H1 (cell line): Measurements from ENCODE around the gene GDPD5. TPM values are rescaled to one million over a fixed set of nuclear protein-coding genes. Genes with fewer than 3 reads are reported as not detected.

Experiments used
- CTCF ChIA-PET: fragments of 300-600 bp; sonication (Branson Sonifier 250); formaldehyde crosslinking; loops from one replicate; lab custom pipeline; 2021; ENCODE audit not compliant: partially characterized antibody; lab: Charles Lee
- POLR2A ChIA-PET: fragments of 300-600 bp; sonication (Branson Sonifier 250); formaldehyde crosslinking; loops from one replicate; lab custom pipeline; 2021; ENCODE audit warnings: inconsistent platforms; ENCODE audit not compliant: partially characterized antibody; lab: Charles Lee
- DNase-seq, 2 experiments: peaks; one replicate each; pipeline versions ENCODE4 v3.0.0 to v3.0.0-alpha.2; 2010 to 2022; ENCODE audit warnings: low spot score in 2 of 2, low read depth in 1 of 2, mixed read lengths in 1 of 2
- FAIRE-seq: peaks from 2 replicates; lab custom pipeline; 2011; peaks lifted over from hg19 to GRCh38; lab: Jason Lieb, UNC
- H2AFZ ChIP-seq: 2 replicates; pipeline ENCODE4 v1.8.1; 2012; ENCODE audit warnings: low read length, inconsistent platforms
- H2AK5ac ChIP-seq: 2 replicates; pipeline ENCODE4 v1.6.1; 2013; ENCODE audit warnings: low read depth, low read length
- H2BK120ac ChIP-seq: replicated peaks from 2 replicates; pipeline ENCODE3; 2013; ENCODE audit warnings: low read depth, low read length, inconsistent platforms
- H2BK12ac ChIP-seq: 2 replicates; pipeline ENCODE4 v1.6.1; 2013; ENCODE audit warnings: low read depth, low read length
- H2BK15ac ChIP-seq: 2 replicates; pipeline ENCODE4 v1.6.1; 2013; ENCODE audit warnings: low read length
- H2BK20ac ChIP-seq: 2 replicates; pipeline ENCODE4 v1.6.1; 2013; ENCODE audit warnings: low read length
- H2BK5ac ChIP-seq: 2 replicates; pipeline ENCODE4 v1.6.1; 2013; ENCODE audit warnings: low read depth, low read length
- H3K14ac ChIP-seq: 2 replicates; pipeline ENCODE4 v1.6.1; 2013; ENCODE audit warnings: inconsistent platforms; ENCODE audit not compliant: insufficient read length
- H3K18ac ChIP-seq: 2 replicates; pipeline ENCODE4 v1.6.1; 2013; ENCODE audit warnings: low read length; ENCODE audit errors: extremely low read depth
- H3K23ac ChIP-seq: 2 replicates; pipeline ENCODE4 v1.6.1; 2013; ENCODE audit warnings: inconsistent platforms; ENCODE audit not compliant: insufficient read length
- H3K23me2 ChIP-seq: 2 replicates; pipeline ENCODE4 v1.6.1; 2013; ENCODE audit warnings: low read depth, low read length
- H3K27ac ChIP-seq: 2 replicates; pipeline ENCODE4 v1.6.1; 2011; ENCODE audit warnings: low read depth, low read length, inconsistent platforms
- H3K27me3 ChIP-seq, 4 experiments: replicated peaks in 1 of 4; 1 replicate in 1 of 4; 2 replicates in 3 of 4; pipeline versions ENCODE4 v1.6.1 to v1.8.1; 2011 to 2013; ENCODE audit warnings: low read length in 3 of 4, mild to moderate bottlenecking in 3 of 4, inconsistent platforms in 2 of 4, mixed read lengths in 2 of 4, moderate library complexity in 1 of 4; ENCODE audit not compliant: control insufficient read depth in 3 of 4, insufficient read depth in 3 of 4; ENCODE audit errors: extremely low read depth in 1 of 4
- H3K36me3 ChIP-seq, 4 experiments: 2 replicates each; pipeline versions ENCODE4 v1.6.1 to v1.8.1; 2011 to 2013; ENCODE audit warnings: mild to moderate bottlenecking in 4 of 4, low read length in 3 of 4, moderate library complexity in 2 of 4, control low read depth in 1 of 4, inconsistent platforms in 1 of 4; ENCODE audit not compliant: insufficient read depth in 4 of 4, control insufficient read depth in 2 of 4
- H3K4ac ChIP-seq: replicated peaks from 2 replicates; pipeline ENCODE3; 2013; ENCODE audit warnings: low read length, low read depth, mixed read lengths, inconsistent platforms; ENCODE audit not compliant: insufficient read length
- H3K4me1 ChIP-seq, 4 experiments: replicated peaks in 1 of 4; 1 replicate in 1 of 4; 2 replicates in 3 of 4; pipeline versions ENCODE4 v1.6.1 to v1.8.1; 2011 to 2013; ENCODE audit warnings: low read length in 3 of 4, inconsistent platforms in 2 of 4, mixed read lengths in 1 of 4; ENCODE audit not compliant: insufficient read depth in 4 of 4, control insufficient read depth in 3 of 4
- H3K4me2 ChIP-seq, 2 experiments: 2 replicates each; pipeline versions ENCODE4 v1.6.1 to v1.8.1; 2011 to 2013; ENCODE audit warnings: low read depth in 2 of 2, low read length in 2 of 2, control low read depth in 1 of 2, inconsistent platforms in 1 of 2, mild to moderate bottlenecking in 1 of 2; ENCODE audit not compliant: insufficient read depth in 1 of 2
- H3K4me3 ChIP-seq, 4 experiments: fragments of 200-600, 300-600 bp in 1 of 4; sonication (generic), shearing (Covaris generic), sonication (Bioruptor Twin) in 1 of 4; 2 replicates each; pipeline versions ENCODE4 v1.5.1 to v1.8.1; 2011 to 2016; ENCODE audit warnings: low read length in 4 of 4, low read depth in 3 of 4, control low read depth in 2 of 4, inconsistent platforms in 2 of 4, mild to moderate bottlenecking in 2 of 4, mixed read lengths in 1 of 4, moderate library complexity in 1 of 4; ENCODE audit not compliant: insufficient read depth in 2 of 4; ENCODE audit errors: extremely low read depth in 1 of 4
- H3K56ac ChIP-seq: replicated peaks from 2 replicates; pipeline ENCODE3; 2013; ENCODE audit warnings: low read depth, mild to moderate bottlenecking, mixed read lengths, low read length, inconsistent platforms; ENCODE audit not compliant: insufficient read length
- H3K79me1 ChIP-seq: 2 replicates; pipeline ENCODE4 v1.6.1; 2013; ENCODE audit warnings: low read depth, low read length, control low read depth
- H3K79me2 ChIP-seq, 2 experiments: 2 replicates each; pipeline versions ENCODE4 v1.6.1 to v1.8.1; 2012 to 2013; ENCODE audit warnings: low read length in 2 of 2, mild to moderate bottlenecking in 2 of 2, inconsistent platforms in 1 of 2; ENCODE audit not compliant: insufficient read depth in 2 of 2, control insufficient read depth in 1 of 2
- H3K9ac ChIP-seq, 4 experiments: replicated peaks in 1 of 4; 1 replicate in 1 of 4; 2 replicates in 3 of 4; pipeline versions ENCODE4 v1.6.1 to v1.8.1; 2011 to 2013; ENCODE audit warnings: low read depth in 3 of 4, low read length in 3 of 4, control low read depth in 2 of 4, mild to moderate bottlenecking in 2 of 4, moderate library complexity in 2 of 4, inconsistent platforms in 1 of 4; ENCODE audit errors: extremely low read depth in 1 of 4
- H3K9me3 ChIP-seq, 2 experiments: 2 replicates each; pipeline versions ENCODE4 v1.6.1 to v1.8.1; 2012 to 2013; ENCODE audit warnings: mild to moderate bottlenecking in 2 of 2, moderate library complexity in 2 of 2, control low read depth in 1 of 2, inconsistent platforms in 1 of 2, low read depth in 1 of 2, low read length in 1 of 2, mixed read lengths in 1 of 2; ENCODE audit not compliant: insufficient read depth in 2 of 2
- H4K20me1 ChIP-seq, 2 experiments: replicated peaks in 1 of 2; 2 replicates each; pipeline versions ENCODE3 to v1.8.1; 2011 to 2013; ENCODE audit warnings: inconsistent platforms in 2 of 2, low read length in 2 of 2, mild to moderate bottlenecking in 1 of 2; ENCODE audit not compliant: insufficient read depth in 2 of 2, control insufficient read depth in 1 of 2
- H4K5ac ChIP-seq: 2 replicates; pipeline ENCODE4 v1.6.1; 2013; ENCODE audit warnings: low read length, low read depth, mixed read lengths, inconsistent platforms; ENCODE audit not compliant: insufficient read length
- H4K8ac ChIP-seq: 2 replicates; pipeline ENCODE4 v1.8.0; 2013; ENCODE audit warnings: mild to moderate bottlenecking, moderate library complexity, low read length, inconsistent platforms; ENCODE audit not compliant: insufficient read depth; ENCODE audit errors: extremely low read depth
- H4K91ac ChIP-seq: replicated peaks from 2 replicates; pipeline ENCODE3; 2013; ENCODE audit warnings: low read length, mixed read lengths, inconsistent platforms; ENCODE audit not compliant: insufficient read length
- CBX8 ChIP-seq: fragments of 300-800, 300-1000 bp; sonication (generic); IDR thresholded peaks from 2 replicates; pipeline ENCODE4 v1.7.1; 2016; ENCODE audit warnings: low read depth, low read length, borderline replicate concordance
- GABPA ChIP-seq: IDR thresholded peaks from 2 replicates; pipeline ENCODE4 v1.6.1; 2011; ENCODE audit warnings: mild to moderate bottlenecking, low read length, moderate library complexity, borderline replicate concordance; ENCODE audit not compliant: insufficient read depth
- GTF2F1 ChIP-seq: IDR thresholded peaks from 2 replicates; pipeline ENCODE4 v1.6.1; 2012; ENCODE audit warnings: low read depth, low read length, improper control_type of control experiment, borderline replicate concordance
- JUN ChIP-seq: IDR thresholded peaks from 2 replicates; pipeline ENCODE4 v1.6.1; 2011; ENCODE audit warnings: low read depth, mild to moderate bottlenecking, improper control_type of control experiment, low read length
- NANOG ChIP-seq: IDR thresholded peaks from 2 replicates; pipeline ENCODE4 v1.6.1; 2011; ENCODE audit warnings: low read length, low read depth, mild to moderate bottlenecking, inconsistent platforms; ENCODE audit not compliant: insufficient read depth, poor library complexity, severe bottlenecking
- NRF1 ChIP-seq: IDR thresholded peaks from 2 replicates; pipeline ENCODE4 v1.6.1; 2011; ENCODE audit warnings: mild to moderate bottlenecking, low read depth, low read length, improper control_type of control experiment
- SIN3A ChIP-seq, 2 experiments: IDR thresholded peaks in 1 of 2; conservative IDR thresholded peaks in 1 of 2; 2 replicates each; pipeline ENCODE4 v1.6.1; 2011 to 2012; ENCODE audit warnings: low read length in 2 of 2, improper control_type of control experiment in 1 of 2, low read depth in 1 of 2, mild to moderate bottlenecking in 1 of 2
- ZNF274 ChIP-seq: IDR thresholded peaks from 2 replicates; pipeline ENCODE4 v1.7.0; 2012; ENCODE audit warnings: low read length, borderline replicate concordance; ENCODE audit errors: extremely low read depth
- WGBS, 2 experiments: shearing (Covaris generic) in 1 of 2; methylation state at CpG; one replicate each; pipeline versions ENCODE4 v1.1.6 to v1.1.7; 2013 to 2015; ENCODE audit warnings: low lambda C conversion rate in 2 of 2, mixed read lengths in 2 of 2, inconsistent platforms in 1 of 2, low coverage in 1 of 2, missing lambda C conversion rate in 1 of 2; ENCODE audit not compliant: insufficient replicate concordance in 2 of 2, insufficient coverage in 1 of 2, insufficient read length in 1 of 2; ENCODE audit errors: extremely low coverage in 1 of 2, missing lambda C conversion rate in 1 of 2; 5-methylcytosine and 5-hydroxymethylcytosine counted together
- polyA plus RNA-seq, 7 experiments: library from polyadenylated mRNA; depleted of rRNA in 3 of 7; stranded (reverse) in 5 of 7; unstranded in 2 of 7; fragments of >200 nt in 5 of 7; fragments of 200-250 nt in 2 of 7; gene quantifications; 1 replicate in 5 of 7; 2 replicates in 1 of 7; 4 replicates in 1 of 7; pipeline versions ENCODE4 v1.2.1 to v1.2.3, GENCODE V29; 2011 to 2013; ENCODE audit warnings: missing spikeins in 2 of 7, mixed read lengths in 2 of 7
- total RNA-seq: library from RNA; stranded (reverse); fragmentation: NEBNext Ultra II Directional; extraction: Animal tissue kit (Norgen Biotek cat#: 25700); gene quantifications from 2 replicates; pipeline ENCODE4 v1.2.1, GENCODE V29; 2021

GDPD5 gene
- total and polyA plus RNA-seq, 2 of the 8 experiments (the other 6 are each of a cell fraction or from before 2014, with no cell fraction given) = 7.8 to 8.6 TPM

DNA sequence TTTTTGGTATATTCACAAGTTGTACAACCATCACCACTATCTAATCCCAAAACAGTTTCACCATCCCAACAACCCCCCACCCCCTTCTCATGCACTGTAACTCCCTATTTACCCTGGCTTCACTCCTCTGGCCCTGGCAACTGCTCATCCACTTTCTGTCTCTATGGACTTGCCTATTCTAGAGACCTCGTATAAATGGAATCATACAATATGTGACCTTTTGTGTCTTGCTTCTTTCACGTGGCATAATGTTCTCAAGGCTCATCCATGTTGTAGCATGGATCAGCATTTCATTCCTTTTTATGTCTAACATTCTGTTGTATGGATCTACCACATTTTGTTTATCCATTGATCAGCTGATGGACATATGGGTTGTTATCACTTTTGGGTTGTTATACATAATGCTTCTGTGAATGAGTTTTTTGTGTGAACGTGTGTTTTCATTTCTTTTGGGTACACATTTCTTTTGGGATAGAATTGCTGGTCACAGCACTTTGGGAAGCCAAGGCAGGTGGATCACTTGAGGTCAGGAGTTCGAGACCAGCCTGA, 46.1 kb downstream of the GDPD5 start:
- H2BK15ac ChIP-seq = no peak overlapping the region
- CTCF ChIA-PET = interaction anchor here (1.1 to 21.4 kb wide), 5 partner anchors 10 to 54 kb away, joined by 3 to 176 read pairs (median 4); partner anchors contain the start of gene GDPD5
- no peaks in the 10 kb centered on the region for H3K27me3 ChIP-seq
- no peak overlapping the region for H2BK120ac ChIP-seq
- no peak overlapping the region for H3K9ac ChIP-seq
- H3K36me3 ChIP-seq = no peaks in the 10 kb centered on the region
- no peak overlapping the region for H2BK5ac ChIP-seq
- no peak overlapping the region for H2AFZ ChIP-seq
- H3K27ac ChIP-seq = no peak overlapping the region
- no peak overlapping the region for H2BK20ac ChIP-seq
- no peaks in the 10 kb centered on the region for H3K23me2 ChIP-seq
- no peak overlapping the region for H3K23ac ChIP-seq
- H4K91ac ChIP-seq = no peak overlapping the region
- no peaks in the 10 kb centered on the region for H4K20me1 ChIP-seq
- H3K4ac ChIP-seq = no peak overlapping the region
- DNase-seq = no peak
- H3K4me1 ChIP-seq = peaks cover 3 to 8% (median 4%) of the 10 kb centered on the region in 4 experiments; a peak in 5 of 7 replicates
- H3K79me1 ChIP-seq = no peaks in the 10 kb centered on the region; the same call in 1 of the 2 replicates
- TF ChIP-seq GABPA (no peak), SIN3A (conservative IDR thresholded peaks at IDR 0.05 in 1 of 2, IDR thresholded peaks at IDR 0.05 in 1 of 2; ENCODE audit: low read depth in 1 of 2, low read length in 2 of 2) (no peak), CBX8 (no peak), NRF1 (no peak), GTF2F1 (no peak), NANOG (no peak), ZNF274 (no peak), JUN (no peak)
- no peak overlapping the region for H3K4me2 ChIP-seq
- H3K18ac ChIP-seq = no peak overlapping the region
- no peak overlapping the region for H4K5ac ChIP-seq
- H3K56ac ChIP-seq = no peak overlapping the region
- no peaks in the 10 kb centered on the region for H3K9me3 ChIP-seq
- no peak overlapping the region for H2AK5ac ChIP-seq
- no peaks in the 10 kb centered on the region for H3K79me2 ChIP-seq
- POLR2A ChIA-PET = interaction anchor here (1.3 kb wide), 1 partner anchor 16 kb away, joined by 3 read pairs; no protein-coding TSS in a partner anchor
- no peak for FAIRE-seq
- no peak overlapping the region for H4K8ac ChIP-seq
- H2BK12ac ChIP-seq = no peak overlapping the region
- H3K14ac ChIP-seq = no peak overlapping the region
- 76% methylated on average over 4 of the region's 4 CpGs; no CpG with 5 or more reads in 1 of the 2 experiments for WGBS, 2 experiments
- no peak overlapping the region for H3K4me3 ChIP-seq
